Measurements from ENCODE around the gene TMC7.
"Not testable (repeated sequence)": the region's sequence is repeated elsewhere in the genome, so short reads cannot be mapped to it uniquely, and the experiment has no call there.

- TF ChIP-seq, protein P1, sequence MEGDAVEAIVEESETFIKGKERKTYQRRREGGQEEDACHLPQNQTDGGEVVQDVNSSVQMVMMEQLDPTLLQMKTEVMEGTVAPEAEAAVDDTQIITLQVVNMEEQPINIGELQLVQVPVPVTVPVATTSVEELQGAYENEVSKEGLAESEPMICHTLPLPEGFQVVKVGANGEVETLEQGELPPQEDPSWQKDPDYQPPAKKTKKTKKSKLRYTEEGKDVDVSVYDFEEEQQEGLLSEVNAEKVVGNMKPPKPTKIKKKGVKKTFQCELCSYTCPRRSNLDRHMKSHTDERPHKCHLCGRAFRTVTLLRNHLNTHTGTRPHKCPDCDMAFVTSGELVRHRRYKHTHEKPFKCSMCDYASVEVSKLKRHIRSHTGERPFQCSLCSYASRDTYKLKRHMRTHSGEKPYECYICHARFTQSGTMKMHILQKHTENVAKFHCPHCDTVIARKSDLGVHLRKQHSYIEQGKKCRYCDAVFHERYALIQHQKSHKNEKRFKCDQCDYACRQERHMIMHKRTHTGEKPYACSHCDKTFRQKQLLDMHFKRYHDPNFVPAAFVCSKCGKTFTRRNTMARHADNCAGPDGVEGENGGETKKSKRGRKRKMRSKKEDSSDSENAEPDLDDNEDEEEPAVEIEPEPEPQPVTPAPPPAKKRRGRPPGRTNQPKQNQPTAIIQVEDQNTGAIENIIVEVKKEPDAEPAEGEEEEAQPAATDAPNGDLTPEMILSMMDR (IDR thresholded peaks at IDR 0.05 in 4 of 5, conservative IDR thresholded peaks at IDR 0.05 in 1 of 5): not testable (repeated sequence)
- TF ChIP-seq POLR2A (IDR thresholded peaks at IDR 0.05): not testable (repeated sequence)
Measured at GRCh38 chr16:18985256-18985655, 1.5 kb downstream of the TMC7 start.
